GM18502 (cell line): ENCODE measurements around the gene PIK3CA.
"Not testable (repeated sequence)": the region's sequence is repeated elsewhere in the genome, so short reads cannot be mapped to it uniquely, and the experiment has no call there.

Experiments used
- ATAC-seq: cut with Tn5 transposase; IDR thresholded peaks from one replicate; pipeline ENCODE4 v1.9.1; 2021; ENCODE audit warnings: mild to moderate bottlenecking; ENCODE audit not compliant: unreplicated experiment, poor library complexity

Gene PIK3CA

DNA sequence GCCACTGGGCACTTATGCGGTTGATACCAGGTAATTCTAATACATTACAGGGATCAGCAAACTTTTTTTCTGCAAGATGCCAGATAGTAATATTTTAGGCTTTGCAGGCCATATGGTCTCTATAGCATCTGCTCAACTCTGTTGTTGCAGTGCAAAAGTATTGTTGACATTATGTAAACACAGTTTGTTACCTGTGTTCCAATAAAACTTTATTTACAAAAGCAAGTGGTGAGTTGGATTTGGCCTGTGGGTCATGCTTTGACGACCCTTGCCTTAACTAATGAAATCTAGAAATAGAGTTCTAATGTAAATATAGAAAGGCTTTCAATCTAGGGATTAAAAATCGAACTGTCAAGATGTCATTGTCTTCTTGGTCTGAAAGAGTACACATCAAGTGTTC, 44.4 kb downstream of the PIK3CA start:
- no peak for ATAC-seq

DNA sequence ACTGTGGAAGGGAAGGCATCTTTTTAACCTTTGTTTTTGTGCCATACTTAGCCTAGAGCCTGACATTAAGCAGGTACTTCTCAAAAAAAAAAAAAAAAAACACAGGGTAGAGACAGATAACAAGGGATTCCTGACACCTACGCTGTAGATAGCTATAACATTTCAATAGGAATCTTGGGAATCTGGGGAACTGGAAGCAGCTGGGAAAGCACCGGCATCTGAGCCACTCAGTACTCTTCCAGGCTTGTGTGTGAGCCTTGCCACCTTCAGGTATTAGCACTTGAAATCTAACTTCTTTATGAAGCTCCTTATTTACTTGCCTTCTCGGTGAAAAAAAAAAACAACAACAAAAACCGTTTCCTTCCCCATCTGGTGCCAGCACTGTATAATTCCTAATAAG, 46.8 kb downstream of the PIK3CA start:
- ATAC-seq, result no peak

DNA sequence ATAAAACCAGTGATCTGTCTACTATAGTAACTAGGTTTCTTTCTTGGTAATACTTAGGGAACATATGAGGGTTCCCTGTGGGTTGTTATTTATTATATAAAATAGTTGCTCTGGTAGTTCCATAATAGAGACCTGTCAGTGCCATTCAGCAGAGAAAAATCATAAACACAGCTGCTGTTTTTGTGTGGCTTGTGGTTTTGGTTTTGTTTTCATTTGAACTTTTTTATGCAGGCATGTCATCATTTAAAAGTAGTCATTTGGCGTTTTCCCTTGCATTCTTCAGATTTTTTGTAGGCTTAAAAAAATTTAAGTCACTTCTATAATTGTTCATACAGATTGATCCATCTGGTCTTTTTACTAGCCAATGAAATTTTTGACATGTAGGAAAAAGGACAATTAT, 47.9 kb downstream of the PIK3CA start:
- ATAC-seq, result peak; percentile 89

DNA sequence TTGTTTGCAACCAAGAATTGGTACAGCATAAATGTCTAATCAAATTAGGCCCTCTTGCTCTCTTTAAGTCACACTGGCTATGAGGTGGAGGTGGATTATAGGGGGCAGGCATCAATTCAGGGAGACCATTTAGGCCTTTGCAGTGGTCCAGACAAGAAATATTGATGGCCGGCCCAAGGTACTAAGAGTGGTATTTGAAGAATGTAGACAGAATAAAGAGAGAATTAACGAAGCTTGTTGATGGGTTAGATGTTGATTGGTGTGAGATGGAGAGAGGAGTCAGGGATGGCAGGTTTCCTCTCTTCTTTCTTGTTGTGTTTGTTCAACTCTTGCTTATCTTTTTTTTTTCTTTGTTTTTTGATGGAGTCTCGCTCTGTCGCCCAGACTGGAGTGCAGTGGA, 48.5 kb downstream of the PIK3CA start:
- no peak for ATAC-seq

DNA sequence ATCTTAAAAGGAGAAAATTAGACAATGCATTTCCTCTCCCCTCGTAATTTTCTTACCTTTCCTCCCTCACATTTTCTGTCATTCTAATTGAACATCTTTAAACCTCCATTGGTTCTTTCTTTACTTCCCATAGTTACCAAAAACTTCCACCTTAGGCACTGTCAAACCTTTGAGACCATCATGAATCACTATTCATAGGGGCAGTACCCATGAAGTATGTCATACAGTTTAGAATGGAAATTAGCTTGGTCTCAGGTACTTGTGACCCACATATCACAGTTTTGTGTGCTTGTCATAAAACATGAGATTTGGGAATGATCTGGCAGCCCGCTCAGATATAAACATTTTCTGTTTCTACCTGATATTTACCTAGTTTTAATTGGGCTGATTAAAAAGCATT, 52.6 kb downstream of the PIK3CA start:
- no peak for ATAC-seq

DNA sequence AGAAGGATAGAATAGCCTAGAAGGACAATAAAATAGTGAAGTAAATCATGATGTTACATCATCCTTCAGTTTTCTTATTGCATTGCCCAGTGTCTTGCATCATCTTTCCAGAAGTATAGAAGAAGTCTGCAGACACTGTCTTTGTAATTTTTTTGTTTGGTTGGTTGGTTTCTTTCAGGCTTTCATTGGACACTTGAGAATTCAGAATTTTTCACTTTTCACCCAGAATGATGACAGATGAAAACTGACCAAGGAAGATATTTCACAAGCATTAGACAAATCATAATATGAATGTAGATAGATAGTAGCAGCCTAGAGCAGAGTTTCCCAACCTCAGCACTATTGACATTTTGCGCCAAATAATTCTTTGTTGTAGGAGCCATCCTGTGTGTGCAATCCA, 67.4 kb downstream of the PIK3CA start:
- not testable (repeated sequence) for ATAC-seq

DNA sequence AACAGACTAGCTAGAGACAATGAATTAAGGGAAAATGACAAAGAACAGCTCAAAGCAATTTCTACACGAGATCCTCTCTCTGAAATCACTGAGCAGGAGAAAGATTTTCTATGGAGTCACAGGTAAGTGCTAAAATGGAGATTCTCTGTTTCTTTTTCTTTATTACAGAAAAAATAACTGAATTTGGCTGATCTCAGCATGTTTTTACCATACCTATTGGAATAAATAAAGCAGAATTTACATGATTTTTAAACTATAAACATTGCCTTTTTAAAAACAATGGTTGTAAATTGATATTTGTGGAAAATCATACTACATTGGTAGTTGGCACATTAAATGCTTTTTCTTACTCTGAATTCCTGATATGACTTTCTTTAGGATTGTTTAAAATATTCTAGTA, 70.1 kb downstream of the PIK3CA start:
- ATAC-seq, result not testable (repeated sequence)

DNA sequence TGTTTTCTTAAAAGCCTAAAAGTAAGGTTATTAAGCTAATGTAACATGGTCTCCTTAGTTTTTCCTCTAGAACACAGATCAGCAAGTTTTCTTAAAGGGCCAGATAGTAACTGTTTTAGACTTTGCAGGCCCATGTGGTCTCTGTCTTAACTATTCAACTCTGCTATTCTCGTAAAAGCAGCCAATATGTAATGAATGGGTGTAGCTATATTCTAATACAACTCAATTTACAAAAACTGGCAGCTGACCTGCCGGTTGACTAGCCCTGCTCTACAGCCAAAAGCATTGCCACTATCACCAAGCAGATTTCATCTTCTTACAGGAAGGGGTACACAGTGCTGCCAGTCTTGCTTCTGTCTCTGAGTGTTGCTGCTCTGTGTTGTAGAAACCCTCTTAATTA, 75.4 kb downstream of the PIK3CA start:
- no peak for ATAC-seq

DNA sequence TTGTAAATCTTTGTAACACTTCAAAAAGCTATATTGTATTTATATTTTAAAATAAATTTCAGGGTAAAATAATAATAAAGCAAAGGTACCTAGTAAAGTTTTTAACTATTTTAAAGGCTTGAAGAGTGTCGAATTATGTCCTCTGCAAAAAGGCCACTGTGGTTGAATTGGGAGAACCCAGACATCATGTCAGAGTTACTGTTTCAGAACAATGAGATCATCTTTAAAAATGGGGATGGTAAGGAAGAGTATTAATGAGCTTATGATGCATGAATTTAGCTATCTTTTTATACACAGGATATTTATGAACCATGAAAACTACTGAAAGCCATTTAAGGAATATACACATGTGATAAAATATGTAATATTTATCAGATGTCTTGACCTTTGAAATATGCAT, 76.4 kb downstream of the PIK3CA start:
- no peak for ATAC-seq

DNA sequence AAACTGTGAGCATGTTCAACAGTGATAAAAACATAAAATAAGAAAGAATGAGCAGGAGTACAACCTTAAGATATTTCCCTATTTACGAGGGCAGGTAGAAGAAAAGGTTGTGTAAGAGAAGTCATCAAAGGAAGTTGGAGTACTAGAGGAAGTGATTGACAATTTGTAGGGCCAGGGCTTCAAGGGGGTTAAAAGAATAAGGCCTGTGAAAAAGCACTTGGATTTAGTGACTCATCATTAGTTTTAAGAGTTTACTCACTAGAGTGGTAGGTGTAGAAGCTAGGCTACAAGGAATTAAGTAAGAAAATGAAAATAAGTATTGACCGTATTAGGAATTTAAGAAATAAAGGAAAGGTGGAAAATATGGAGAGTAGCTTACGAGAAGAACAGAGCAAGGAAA, 79.2 kb downstream of the PIK3CA start:
- ATAC-seq, result no peak

DNA sequence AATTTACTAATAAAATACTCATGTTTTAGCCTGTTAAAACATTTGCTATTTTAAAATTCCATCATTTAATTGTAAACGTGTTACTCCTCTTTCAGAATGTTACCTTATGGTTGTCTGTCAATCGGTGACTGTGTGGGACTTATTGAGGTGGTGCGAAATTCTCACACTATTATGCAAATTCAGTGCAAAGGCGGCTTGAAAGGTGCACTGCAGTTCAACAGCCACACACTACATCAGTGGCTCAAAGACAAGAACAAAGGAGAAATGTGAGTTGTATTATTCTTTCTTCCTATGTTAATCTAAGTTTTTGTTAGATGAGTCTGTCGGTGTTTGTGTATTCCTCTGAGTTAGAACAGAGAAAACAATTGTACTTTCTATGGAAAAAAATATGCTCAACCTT, 81.0 kb downstream of the PIK3CA start:
- no peak for ATAC-seq

DNA sequence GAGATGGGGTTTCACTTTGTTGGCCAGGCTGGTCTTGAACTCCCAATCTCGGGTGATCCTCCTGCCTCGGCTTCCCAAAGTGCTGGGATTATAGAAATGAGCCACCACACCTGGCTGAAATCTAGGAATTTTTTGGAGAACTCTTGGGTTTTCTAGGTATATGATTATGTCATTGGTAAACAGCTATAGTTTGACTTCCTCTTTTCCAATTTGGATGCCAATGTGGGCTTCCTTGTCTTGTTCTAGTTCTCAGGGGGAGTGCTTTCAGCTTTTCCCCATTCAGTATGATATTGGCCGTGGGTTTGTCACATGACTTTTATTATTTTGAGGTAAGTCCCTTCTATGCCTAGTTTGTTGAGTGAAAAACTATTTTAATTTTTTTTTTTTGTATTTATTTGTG, 84.9 kb downstream of the PIK3CA start:
- ATAC-seq, result no peak

DNA sequence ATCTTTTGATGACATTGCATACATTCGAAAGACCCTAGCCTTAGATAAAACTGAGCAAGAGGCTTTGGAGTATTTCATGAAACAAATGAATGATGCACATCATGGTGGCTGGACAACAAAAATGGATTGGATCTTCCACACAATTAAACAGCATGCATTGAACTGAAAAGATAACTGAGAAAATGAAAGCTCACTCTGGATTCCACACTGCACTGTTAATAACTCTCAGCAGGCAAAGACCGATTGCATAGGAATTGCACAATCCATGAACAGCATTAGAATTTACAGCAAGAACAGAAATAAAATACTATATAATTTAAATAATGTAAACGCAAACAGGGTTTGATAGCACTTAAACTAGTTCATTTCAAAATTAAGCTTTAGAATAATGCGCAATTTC, 86.0 kb downstream of the PIK3CA start:
- no peak for ATAC-seq

DNA sequence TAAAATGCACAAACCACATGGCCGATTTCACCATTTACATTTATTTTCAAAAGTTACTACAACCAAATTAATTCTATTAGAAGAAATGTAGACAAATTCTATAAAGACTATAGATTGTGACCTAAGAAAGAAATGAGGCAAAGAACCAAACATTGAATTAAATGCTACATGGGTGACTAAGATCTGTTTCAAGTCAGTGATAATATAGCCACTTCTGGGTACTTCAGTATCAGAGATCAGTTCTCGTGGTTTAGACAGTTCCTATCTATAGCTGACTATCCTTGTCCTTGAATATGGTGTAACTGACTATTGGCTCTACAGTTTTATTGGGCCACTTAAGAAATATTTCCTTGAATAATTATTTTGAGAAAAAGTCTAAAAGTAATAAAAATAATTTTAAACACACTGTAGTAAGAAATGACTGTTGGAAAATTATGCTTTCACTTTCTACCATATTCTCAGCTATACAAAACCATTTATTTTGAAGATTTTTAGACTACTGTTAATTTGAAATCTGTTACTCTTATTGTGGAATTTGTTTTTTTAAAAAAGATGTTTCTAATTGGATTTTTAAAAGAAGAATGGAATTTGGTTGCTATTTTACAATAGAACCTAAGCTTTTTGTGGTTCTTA, 88.6 kb downstream of the PIK3CA start:
- peak; percentile 92 for ATAC-seq

DNA sequence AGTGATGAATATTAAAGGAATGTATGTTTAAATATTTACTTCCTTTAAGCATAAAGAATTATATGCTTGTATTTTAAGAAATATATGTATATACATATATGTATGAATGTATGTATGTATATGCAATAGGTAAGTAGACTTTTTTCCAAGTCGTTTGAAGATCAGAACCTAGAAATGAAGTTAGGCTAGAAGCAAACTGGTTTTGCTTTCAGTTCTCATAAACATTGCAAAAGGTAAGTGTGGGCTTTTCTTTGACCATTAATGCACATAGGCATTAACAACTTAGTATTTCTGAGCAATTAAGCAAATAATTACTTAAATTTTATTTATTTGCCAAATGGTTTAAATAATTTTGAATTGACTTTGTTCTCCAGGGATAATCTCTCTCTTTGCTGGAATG, 92.1 kb downstream of the PIK3CA start:
- not testable (repeated sequence) for ATAC-seq

DNA sequence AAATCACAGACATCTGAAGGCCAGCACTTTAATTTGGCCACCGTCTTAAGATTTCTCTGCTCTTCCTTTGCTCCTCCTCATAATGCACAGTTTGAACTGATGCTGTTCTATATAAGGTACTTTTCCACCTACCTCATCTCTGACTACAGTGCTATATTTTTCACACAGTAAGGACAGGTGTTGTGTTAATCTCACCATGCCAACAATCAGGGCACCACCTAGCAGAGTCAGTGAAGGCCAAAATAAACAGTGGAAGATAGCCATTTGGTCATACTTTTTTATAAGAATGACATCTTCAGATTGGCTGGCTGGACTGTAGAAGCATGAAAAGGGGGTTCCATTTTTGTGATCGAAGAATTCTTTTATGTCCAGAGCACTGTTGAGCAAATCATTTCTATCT, 94.7 kb downstream of the PIK3CA start:
- ATAC-seq, result not testable (repeated sequence)

DNA sequence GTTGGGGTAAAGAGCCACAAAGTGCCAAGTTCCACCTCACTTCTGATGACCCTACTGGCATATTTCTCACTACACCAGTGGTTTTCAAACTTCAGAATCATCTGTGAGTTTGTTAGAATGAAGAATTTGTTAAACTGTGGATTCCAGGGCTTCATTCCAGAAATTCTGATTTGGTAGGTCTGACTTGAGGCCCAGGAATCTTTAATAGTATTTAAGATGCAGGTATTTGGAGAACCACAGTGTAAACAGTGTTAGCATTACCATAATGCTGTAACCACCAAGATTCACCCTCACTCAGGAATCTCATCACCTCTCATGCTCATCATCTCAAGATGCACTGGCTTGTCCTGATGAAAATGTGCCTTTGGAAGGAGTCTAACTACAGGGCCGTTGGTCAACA, 96.7 kb downstream of the PIK3CA start:
- no peak for ATAC-seq

DNA sequence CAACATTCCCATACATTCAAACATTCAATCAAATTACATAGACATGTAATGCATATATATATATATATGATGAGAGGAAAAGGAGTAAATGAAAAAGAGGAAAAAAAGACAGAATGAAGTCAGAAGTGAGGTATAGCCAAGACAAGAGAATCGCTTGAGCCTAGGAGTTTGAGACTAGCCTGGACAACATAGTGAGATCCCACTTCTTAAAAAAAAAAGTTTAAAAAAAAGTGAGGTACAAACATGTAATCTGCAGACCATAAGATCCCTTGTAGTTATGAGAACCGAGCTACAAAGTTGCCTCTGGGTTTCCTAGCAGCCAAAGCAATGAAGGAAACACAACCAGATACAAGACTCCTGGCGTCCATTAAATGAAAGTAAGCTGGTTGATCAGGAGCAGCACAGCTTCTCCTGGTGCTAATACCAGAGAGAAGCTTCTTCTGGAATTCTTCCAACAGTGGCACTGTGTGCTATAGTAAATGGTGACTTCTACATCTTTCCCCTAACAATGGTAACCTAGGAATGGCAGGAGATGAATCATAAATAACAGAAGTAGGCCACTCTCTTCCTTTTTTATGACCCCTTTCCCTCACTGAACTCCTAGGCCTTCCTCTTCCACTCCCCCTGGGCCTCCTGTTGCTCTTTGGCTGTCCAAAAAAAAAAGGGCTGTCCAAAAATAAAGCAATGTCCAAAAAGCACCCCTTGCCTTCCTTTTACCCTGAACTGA, 99.3 kb downstream of the PIK3CA start:
- ATAC-seq, result no peak

DNA sequence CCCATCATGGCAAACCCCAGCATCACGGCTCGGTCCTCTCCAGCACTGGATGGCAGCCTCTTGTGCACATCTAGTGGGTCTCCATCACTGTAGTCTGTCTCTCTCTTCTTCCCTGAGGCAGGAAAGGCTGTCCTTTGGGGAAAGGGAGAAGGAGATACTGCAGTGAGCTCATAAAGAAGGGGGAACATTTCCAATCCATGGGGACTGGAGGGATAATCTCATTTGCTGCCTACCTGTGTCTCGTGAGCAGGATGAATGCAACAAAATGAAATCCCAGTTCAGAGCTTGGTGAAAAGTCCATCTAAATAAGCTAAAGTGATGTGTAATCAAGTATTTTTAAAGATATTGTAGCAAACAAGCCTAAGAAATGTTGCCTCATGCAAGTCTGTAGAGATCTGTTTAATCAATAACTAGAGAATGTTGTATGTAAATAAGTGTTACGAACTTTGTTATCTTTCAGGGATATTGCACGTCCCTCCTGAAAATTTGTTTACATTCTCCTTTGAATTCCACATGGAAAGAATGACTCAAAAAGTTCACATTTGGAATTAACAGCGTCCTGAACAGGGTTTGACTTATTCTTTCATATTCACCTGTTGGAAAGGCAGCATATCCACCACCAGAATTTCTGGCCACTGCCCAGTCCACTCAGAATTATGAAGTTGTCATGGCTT, 102.8 kb downstream of the PIK3CA start, which contains the start of gene KCNMB3:
Gene KCNMB3, minus strand, starts transcription at position 312 of the 674 bp plus-strand sequence. Its CDS starts 124 bp downstream, at position 188.
- no peak for ATAC-seq

DNA sequence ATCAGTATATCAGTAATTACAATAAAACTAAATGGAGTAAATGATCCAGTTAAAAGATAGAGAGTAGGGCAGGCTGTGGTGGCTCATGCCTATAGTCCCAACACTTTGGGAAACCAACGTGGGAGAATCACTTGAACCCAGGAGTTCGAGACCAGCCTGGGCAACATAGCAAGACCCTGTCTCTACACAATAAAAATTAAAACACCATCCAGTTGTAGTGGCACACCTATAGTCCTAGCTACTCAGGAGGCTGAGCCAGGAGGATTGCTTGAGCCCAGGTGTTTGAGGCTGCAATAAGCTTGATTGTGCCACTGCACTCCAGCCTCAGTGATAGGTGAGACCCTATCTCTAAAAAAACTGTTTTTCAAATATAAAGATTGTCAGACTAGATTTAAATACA, 108.7 kb downstream of the PIK3CA start:
- no peak for ATAC-seq

DNA sequence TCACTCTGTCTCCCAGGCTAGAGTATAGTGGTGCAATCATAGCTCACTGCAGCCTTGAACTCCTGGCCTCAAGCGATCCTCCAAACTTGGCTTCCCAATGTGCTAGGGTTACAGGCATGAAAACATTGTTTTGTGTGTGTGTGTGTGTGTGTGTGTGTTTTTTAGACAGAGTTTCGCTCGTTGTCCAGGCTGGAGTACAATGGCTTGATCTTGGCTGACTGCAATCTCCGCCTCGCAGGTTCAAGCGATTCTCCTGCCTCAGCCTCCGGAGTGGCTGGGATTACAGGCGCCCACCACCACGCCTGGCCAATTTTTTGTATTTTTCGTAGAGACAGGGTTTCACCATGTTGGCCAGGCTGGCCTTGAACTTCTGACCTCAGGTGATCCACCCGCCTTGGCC, 109.6 kb downstream of the PIK3CA start:
- not testable (repeated sequence) for ATAC-seq

DNA sequence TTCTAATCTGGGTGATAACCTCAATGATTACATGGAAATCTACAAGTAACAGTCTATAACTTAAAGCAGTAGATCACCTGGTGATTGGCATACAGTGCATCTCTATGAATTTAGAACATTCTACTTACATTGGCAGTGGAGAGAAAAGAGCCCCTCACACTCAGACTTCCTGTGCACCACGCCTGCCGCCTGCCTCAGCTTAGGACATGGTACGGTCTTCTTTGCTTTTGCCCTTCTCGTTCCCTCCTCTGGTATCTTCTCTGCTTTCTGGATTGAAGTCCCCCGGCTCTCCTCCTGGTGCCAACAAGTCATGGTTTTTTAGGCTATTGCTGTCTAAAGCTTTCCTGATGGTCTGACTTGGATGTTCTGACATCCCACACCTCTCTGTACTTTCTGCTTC, 110.7 kb downstream of the PIK3CA start:
- no peak for ATAC-seq
